K562 treated with DMSO at 1 percent for 4 hours (cell line): Measurements from ENCODE around the gene GATAD1. TPM values are rescaled to one million over a fixed set of nuclear protein-coding genes. Genes with fewer than 3 reads are reported as not detected.

Experiments used
- total RNA-seq: library from RNA; unstranded; fragments of 300-600 nt; gene quantifications from 2 replicates; pipeline ENCODE4 v1.2.3, GENCODE V29; 2022; ENCODE audit not compliant: insufficient read depth

GATAD1 gene
- 28.2 and 31.0 TPM in 2 replicates for total RNA-seq

DNA sequence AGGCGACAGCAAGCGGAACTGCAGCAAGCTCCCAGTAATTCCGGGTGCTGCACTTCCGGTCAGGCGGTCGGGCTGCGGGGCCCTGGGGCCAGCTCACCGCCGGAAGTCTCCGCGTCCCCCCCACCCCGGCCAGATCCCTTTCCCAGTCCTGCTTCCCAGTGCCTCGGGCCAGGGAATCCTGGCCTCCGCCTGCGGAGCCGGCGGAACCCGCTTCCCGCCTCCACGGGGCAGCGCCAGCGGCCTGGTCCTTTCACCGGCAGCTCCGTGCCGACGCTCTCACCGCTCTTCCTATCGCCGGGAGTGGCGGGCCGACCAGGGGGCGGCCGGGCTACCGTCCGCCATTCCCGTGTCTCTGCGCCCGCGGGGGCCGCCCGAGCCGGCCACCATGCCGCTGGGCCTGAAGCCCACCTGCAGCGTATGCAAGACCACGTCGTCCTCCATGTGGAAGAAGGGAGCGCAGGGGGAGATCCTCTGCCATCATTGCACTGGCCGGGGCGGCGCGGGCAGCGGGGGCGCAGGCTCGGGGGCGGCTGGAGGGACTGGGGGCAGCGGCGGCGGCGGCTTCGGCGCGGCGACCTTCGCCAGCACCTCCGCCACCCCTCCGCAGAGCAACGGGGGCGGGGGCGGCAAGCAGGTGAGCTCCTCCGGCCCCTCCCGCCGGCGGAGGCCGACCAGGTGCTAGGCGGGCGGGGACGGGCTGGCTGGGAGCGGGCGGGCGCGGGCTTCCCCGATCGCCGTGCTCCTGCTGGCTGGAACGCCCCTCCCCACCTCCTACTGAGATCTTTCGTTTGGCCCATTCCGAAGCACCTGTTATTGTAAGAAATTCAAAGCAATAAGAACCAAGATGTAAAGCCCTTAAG is at the start of gene GATAD1:
TSS of gene GATAD1 (plus strand) at position 138 of the 860 bp plus-strand sequence. CDS start at position 386, 248 bp downstream.

DNA sequence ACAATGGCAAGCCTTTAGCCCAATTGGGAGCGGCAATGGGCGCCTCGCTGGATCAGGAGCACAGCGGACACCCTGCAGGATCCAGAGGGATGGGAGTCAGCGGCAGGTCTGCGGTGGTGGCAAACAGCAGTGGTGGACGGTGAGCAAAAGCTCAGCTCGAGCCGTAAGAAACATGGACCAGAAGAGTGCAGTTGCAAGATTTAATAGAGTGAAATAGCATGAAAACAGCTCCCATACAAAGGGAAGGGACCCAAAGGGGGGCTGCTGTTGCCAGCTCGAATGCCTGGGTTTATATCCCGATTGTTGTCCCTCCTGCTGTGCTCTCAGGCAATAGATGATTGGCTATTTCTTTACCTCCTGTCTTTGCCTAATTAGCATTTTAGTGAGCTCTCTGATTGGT is 30.4 kb downstream of the GATAD1 start, which contains the start of gene ERVW-1:
TSS of gene ERVW-1 (minus strand) at position 266 of the 400 bp plus-strand sequence. CDS start 7,565 bp downstream, outside the sequence.

Other genes with a start within 250 kb of the GATAD1 start
- gene KRIT1, start 201.6 kb upstream of the GATAD1 start, total RNA-seq, result 12.0 and 13.4 TPM in 2 replicates
- gene ANKIB1, start 201.5 kb upstream of the GATAD1 start, total RNA-seq, result 7.0 and 12.2 TPM in 2 replicates
- 0.65 TPM in 1 of 2 replicates, not detected in the other for gene ERVW-1, start 30.5 kb downstream of the GATAD1 start, total RNA-seq
- 11.6 and 15.9 TPM in 2 replicates for gene PEX1, start 81.0 kb downstream of the GATAD1 start, total RNA-seq
- 8.3 and 9.6 TPM in 2 replicates for gene RBM48, start 81.3 kb downstream of the GATAD1 start, total RNA-seq
- gene FAM133B, start 142.9 kb downstream of the GATAD1 start, total RNA-seq, result 23.5 and 25.1 TPM in 2 replicates